ENCODE data around the gene LAMC2.
"Not testable (repeated sequence)": the region's sequence is repeated elsewhere in the genome, so short reads cannot be mapped to it uniquely, and the experiment has no call there.

The LAMC2 gene

DNA sequence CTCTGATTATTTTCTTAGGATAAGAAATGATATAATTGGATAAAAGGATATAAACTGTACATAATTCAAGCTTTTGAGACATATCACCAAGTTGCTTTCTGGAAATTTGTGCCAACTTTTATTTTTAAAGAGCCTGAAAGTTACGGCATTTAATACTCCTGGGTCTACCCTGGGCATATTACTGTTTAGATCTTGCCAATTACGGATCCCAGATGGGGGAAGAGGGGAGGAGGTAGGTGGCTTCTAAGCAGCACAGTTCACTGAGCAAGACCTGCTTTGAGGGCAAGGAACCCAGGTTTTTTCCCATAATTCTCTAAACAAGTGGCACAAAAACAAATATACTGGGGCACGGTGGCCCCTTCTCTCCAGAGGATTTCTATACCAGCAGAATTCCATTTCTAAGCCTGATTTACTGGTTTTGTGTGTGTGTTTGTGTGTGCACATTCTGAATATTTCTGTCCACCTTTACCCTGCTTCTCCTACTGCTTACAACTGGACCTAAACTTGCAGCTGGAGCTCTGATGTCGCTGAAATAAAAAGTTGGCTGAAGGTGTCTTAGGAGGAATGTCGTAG, 76.7 kb downstream of the LAMC2 start:
- TF ChIP-seq, protein P1, sequence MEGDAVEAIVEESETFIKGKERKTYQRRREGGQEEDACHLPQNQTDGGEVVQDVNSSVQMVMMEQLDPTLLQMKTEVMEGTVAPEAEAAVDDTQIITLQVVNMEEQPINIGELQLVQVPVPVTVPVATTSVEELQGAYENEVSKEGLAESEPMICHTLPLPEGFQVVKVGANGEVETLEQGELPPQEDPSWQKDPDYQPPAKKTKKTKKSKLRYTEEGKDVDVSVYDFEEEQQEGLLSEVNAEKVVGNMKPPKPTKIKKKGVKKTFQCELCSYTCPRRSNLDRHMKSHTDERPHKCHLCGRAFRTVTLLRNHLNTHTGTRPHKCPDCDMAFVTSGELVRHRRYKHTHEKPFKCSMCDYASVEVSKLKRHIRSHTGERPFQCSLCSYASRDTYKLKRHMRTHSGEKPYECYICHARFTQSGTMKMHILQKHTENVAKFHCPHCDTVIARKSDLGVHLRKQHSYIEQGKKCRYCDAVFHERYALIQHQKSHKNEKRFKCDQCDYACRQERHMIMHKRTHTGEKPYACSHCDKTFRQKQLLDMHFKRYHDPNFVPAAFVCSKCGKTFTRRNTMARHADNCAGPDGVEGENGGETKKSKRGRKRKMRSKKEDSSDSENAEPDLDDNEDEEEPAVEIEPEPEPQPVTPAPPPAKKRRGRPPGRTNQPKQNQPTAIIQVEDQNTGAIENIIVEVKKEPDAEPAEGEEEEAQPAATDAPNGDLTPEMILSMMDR (IDR thresholded peaks at IDR 0.05; ENCODE audit: low read depth, low read length, missing control alignments), result no peak
- DNase-seq (ENCODE audit: low read depth), result no peak
- no peak overlapping the region for H3K4me3 ChIP-seq (ENCODE audit: low read depth, low read length)

DNA sequence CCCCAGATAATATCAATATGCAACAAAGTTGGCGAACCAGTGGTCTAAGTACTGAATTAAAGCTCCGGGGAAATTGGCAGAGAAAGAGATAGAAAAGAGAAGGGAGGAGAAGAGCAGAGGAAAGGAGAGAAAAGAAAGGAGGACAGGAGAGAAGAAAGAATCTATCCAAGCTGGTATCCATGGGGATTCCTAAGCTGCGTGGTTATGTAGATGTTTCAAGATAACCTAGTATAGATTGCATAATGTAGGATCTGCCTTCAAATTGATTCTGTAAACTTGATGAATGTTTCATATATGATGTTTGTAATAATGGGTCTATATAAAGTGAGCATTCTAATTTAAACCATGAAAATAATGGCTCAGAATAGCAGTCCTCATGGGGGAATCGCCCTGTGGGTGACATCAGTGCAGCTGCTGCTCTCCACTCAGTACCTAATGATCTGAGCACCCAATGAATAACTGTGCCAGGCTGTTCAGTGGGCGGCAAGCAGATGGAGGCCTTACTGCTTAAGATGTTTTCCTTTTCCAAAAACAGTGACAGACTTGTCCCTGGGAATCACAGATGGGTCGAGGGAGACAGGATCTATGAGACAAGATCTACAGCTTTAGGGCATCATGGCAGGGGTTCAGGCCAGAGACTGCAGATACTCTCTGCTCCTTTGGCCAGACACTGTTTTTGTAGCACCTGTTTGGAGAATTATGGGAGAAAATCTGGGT, 78.0 kb downstream of the LAMC2 start:
- no peak for DNase-seq (ENCODE audit: low read depth)
- no peak overlapping the region for H3K4me3 ChIP-seq (ENCODE audit: low read depth, low read length)
- TF ChIP-seq, protein P1 (IDR thresholded peaks at IDR 0.05; ENCODE audit: low read depth, low read length, missing control alignments), result no peak

DNA sequence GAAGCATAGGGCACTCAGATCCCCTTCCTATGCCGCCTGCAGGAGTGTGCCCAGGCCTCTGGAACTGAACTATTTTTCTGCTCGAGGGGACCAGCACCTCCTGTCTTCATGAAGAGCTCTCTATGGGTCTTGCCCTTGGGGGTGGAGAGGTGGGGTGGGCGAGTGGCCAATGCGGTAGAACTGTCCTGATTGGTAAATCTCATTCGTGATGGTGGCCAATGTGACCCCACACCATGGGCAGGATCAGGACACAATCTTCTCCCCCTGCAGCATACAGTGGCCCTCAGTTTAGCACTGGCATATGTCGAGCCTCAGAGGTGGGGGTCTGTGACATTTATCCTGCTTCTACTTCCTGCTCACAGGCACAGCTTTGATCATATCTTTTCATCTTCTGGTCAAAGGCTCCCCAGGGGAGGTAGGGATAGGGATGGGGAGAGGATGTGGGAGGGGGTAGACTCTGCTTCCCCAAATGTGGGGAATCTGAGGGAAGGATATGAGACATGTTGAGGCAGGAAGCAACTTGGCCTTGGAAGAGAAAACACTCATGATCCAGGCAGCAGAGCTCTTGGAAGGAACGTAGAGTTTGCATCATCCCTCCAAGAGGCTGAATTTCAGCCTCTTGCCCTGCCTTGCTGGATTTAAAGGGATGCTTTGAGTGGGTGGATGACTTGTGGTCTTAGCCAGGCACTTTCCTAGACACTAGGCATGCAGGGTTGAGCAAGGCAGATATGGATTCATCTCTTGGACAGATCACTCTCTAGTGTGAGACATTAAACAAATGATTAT, 81.8 kb downstream of the LAMC2 start:
- no peak overlapping the region for H3K4me3 ChIP-seq (ENCODE audit: low read depth, low read length)
- DNase-seq (ENCODE audit: low read depth), result no peak
- TF ChIP-seq, protein P1 (IDR thresholded peaks at IDR 0.05; ENCODE audit: low read depth, low read length, missing control alignments), result no peak

DNA sequence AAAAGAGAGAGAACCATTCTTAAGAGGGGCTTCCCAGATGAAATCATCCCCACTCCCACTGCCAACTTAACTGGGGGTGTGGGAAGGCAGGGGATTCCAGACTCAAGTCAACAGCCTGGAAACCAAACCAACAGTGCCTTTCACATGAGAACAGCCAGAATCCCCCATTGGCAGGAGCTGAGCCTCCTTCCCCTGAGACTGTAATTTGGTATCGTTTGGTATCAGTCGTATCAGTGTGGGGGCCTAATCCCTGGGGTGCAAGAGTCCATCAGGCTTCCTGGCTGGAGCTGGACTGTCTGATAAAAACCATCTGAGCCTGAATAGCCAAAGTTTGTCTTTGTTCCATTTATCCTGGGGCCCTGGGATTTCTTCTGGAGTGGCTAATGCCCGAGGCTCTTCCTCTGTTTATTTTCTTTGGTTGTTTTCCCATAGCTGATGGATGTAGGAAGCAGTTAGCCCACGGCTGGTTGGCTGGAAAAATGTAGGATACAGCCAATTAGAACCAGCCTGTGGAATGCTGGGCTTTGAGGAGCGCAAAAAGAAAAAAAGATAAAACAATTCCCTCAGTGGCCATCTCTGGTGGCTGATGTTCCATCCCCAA, 84.6 kb downstream of the LAMC2 start:
- TF ChIP-seq, protein P1 (IDR thresholded peaks at IDR 0.05; ENCODE audit: low read depth, low read length, missing control alignments), result no peak
- no peak for DNase-seq (ENCODE audit: low read depth)

DNA sequence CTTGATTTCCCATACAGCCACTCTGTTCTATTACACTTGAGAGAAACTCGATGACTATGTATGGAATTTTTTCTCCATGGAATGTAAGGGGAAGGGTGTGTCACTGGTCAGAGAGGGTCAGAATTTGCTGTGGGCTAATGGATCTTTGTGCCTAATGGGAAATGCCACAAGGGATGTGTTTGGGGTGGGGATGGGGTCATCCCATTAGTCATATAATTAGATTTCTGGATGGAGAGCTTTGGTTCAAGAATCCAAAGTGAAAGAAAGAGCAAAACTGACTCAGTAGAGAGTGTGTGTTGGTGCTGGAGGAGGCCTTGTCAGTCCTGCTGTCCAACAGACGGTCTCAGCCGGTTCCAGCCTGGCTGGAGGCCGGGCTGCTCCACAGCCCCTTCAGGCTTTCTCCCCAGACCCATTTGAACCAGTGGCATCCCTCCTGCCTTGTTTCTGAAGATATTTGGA, 86.4 kb downstream of the LAMC2 start:
- H3K4me3 ChIP-seq (ENCODE audit: low read depth, low read length), result no peak overlapping the region
- DNase-seq (ENCODE audit: low read depth), result no peak
- TF ChIP-seq, protein P1 (IDR thresholded peaks at IDR 0.05; ENCODE audit: low read depth, low read length, missing control alignments), result no peak

More for the DNA sequence above, 84.6 kb downstream of the LAMC2 start:
- H3K4me3 ChIP-seq (ENCODE audit: low read depth, low read length), result no peak overlapping the region

DNA sequence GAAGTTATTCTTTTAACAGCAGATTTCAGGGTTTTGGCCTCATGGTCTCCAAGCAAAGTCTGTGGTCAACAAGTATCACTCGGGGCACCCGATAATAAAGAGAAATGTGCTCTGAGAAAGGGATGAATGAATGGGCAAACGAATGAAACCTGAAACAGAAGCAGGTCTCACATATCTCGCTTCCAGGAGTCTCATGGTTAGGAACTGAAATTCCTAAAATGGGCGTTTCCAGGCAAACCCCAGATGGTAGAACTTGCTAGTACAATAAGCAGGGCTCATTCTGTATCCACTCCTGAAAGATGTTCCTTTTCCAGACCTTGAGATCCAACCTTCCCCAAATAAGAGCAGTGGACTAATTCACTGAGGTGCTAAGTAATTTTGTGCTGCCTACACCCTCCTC, 87.2 kb downstream of the LAMC2 start:
- TF ChIP-seq, protein P1 (IDR thresholded peaks at IDR 0.05; ENCODE audit: low read depth, low read length, missing control alignments), result no peak
- H3K4me3 ChIP-seq (ENCODE audit: low read depth, low read length), result no peak overlapping the region
- DNase-seq (ENCODE audit: low read depth), result no peak

DNA sequence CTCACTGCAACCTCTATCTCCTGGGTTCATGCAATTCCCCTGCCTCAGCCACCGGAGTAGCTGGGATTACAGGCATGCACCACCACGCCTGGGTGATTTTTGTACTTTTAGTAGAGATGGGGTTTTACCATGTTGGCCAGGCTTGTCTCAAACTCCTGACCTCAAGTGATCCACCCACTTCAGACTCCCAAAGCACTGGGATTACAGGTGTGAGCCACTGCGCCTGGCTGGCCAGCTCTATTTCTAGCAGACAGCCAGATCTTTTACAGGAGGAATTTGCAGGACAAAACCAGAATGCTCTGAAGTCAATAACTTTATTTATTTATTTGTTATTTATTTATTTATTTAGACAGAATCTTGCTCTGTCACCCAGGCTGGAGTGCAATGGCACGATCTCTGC, 87.9 kb downstream of the LAMC2 start:
- not testable (repeated sequence) for H3K4me3 ChIP-seq (ENCODE audit: low read depth, low read length); DNase-seq (ENCODE audit: low read depth)
